Activated CD4-positive, CD25-positive, alpha-beta regulatory T cell treated with anti-CD3 and anti-CD28 coated beads, Interleukin-2, amount 50 U/mL, for 16 hours (primary cell): ENCODE data around the gene KIAA0319L.

Source experiments
- DNase-seq: peaks from one replicate; pipeline ENCODE4 v3.0.0-alpha.2; 2020; ENCODE audit warnings: low read depth, low spot score

The KIAA0319L gene

GRCh38 chr1:35537806-35538205, 19.4 kb downstream of the KIAA0319L start:
- DNase-seq: no peak

GRCh38 chr1:35536556-35537162, 20.5 kb downstream of the KIAA0319L start:
- no peak for DNase-seq

GRCh38 chr1:35535243-35535642, 22.0 kb downstream of the KIAA0319L start:
- no peak for DNase-seq

- DNase-seq: no peak
Measured at GRCh38 chr1:35533586-35533985, 23.6 kb downstream of the KIAA0319L start.

GRCh38 chr1:35532497-35533223, 24.5 kb downstream of the KIAA0319L start:
- DNase-seq: no peak

- no peak for DNase-seq
Measured at GRCh38 chr1:35531368-35531767, 25.8 kb downstream of the KIAA0319L start.

GRCh38 chr1:35530946-35531345, 26.3 kb downstream of the KIAA0319L start:
- no peak for DNase-seq

GRCh38 chr1:35530168-35530567, 27.0 kb downstream of the KIAA0319L start:
- no peak for DNase-seq

- no peak for DNase-seq
Measured at GRCh38 chr1:35524106-35524505, 33.1 kb downstream of the KIAA0319L start.

GRCh38 chr1:35519432-35519831, 37.8 kb downstream of the KIAA0319L start:
- DNase-seq: no peak

- DNase-seq: no peak
Measured at GRCh38 chr1:35518183-35518582, 39.0 kb downstream of the KIAA0319L start.

GRCh38 chr1:35511305-35511704, 45.9 kb downstream of the KIAA0319L start:
- DNase-seq: no peak

- no peak for DNase-seq
Measured at GRCh38 chr1:35509558-35509957, 47.6 kb downstream of the KIAA0319L start.

- no peak for DNase-seq
Measured at GRCh38 chr1:35507947-35508346, 49.3 kb downstream of the KIAA0319L start.

GRCh38 chr1:35506960-35507912, 50.0 kb downstream of the KIAA0319L start:
- no peak for DNase-seq

GRCh38 chr1:35505911-35506798, 51.0 kb downstream of the KIAA0319L start:
- no peak for DNase-seq

- no peak for DNase-seq
Measured at GRCh38 chr1:35502242-35502641, 55.0 kb downstream of the KIAA0319L start.

GRCh38 chr1:35500439-35500838, 56.8 kb downstream of the KIAA0319L start:
- no peak for DNase-seq

GRCh38 chr1:35499652-35500176, 57.5 kb downstream of the KIAA0319L start:
- DNase-seq: no peak

- DNase-seq: no peak
Measured at GRCh38 chr1:35499231-35499630, 58.0 kb downstream of the KIAA0319L start.

- no peak for DNase-seq
Measured at GRCh38 chr1:35497571-35497970, 59.6 kb downstream of the KIAA0319L start.
